ENCODE measurements around the gene NSG1. TPM values are rescaled to one million over a fixed set of nuclear protein-coding genes. Genes with fewer than 3 reads are reported as not detected.

The NSG1 gene
- polyA plus RNA-seq, 1 of the 3 experiments (the other 2 are of a cell fraction), result 11.4 TPM

GRCh38 chr4:4364486-4365208, 22.3 kb upstream of the NSG1 start:
- POLR2A ChIA-PET, result no interaction called here
- Histone ChIP-seq H2AFZ (ENCODE audit: low read depth) (no peak overlapping the region), H3F3A (replicated peaks; ENCODE audit: insufficient read depth) (no peaks in the 10 kb centered on the region), H4K20me1 (ENCODE audit: insufficient read depth) (no peaks in the 10 kb centered on the region), H3K27me3 (ENCODE audit: insufficient read depth) (no peaks in the 10 kb centered on the region; the same call in 1 of the 2 replicates), H3K4me1 (ENCODE audit: control insufficient read depth in 1 of 2, insufficient read depth in 2 of 2, low read depth in 1 of 2, low read length in 1 of 2) (no peaks in the 10 kb centered on the region), H3K4me2 (no peak overlapping the region), H3K36me3 (replicated peaks in 1 of 2; ENCODE audit: control insufficient read depth in 1 of 2, insufficient read depth in 2 of 2, low read length in 1 of 2) (no peaks in the 10 kb centered on the region), H3K27ac (ENCODE audit: low read depth in 2 of 2, low read length in 1 of 2) (no peak overlapping the region), H3K9me2 (no peaks in the 10 kb centered on the region), H3K9ac (no peak overlapping the region), H3K9me3 (no peaks in the 10 kb centered on the region), H3K4me3 (ENCODE audit: low read depth in 2 of 2, low read length in 1 of 2) (no peak overlapping the region), H3K79me2 (ENCODE audit: insufficient read depth) (no peaks in the 10 kb centered on the region)
- no peak for DNase-seq
- CTCF ChIA-PET, result no interaction called here
- TF ChIP-seq GATA2 (CRISPR knock-in tag; IDR thresholded peaks at IDR 0.05), result no peak
- TF ChIP-seq EP300 (IDR thresholded peaks at IDR 0.05; ENCODE audit: borderline replicate concordance in 1 of 2, low read depth in 1 of 2, low read length in 1 of 2), result no peak
- TF ChIP-seq POLR2AphosphoS5 (IDR thresholded peaks at IDR 0.05; ENCODE audit: low read depth, low read length), result no peak
- no peak for TF ChIP-seq MXI1 (IDR thresholded peaks at IDR 0.05; ENCODE audit: low read depth, low read length)
- no peak for TF ChIP-seq RCOR1 (IDR thresholded peaks at IDR 0.05; ENCODE audit: low read length)
- TF ChIP-seq REST (IDR thresholded peaks at IDR 0.05; ENCODE audit: low read depth, low read length), result no peak
- no peak for TF ChIP-seq SMC3 (IDR thresholded peaks at IDR 0.05; ENCODE audit: low read depth, low read length)
- no peak for TF ChIP-seq JUND (IDR thresholded peaks at IDR 0.05)
- no peak for TF ChIP-seq CHD2 (IDR thresholded peaks at IDR 0.05; ENCODE audit: low read length, partially characterized antibody)
- no peak for TF ChIP-seq NRF1 (IDR thresholded peaks at IDR 0.05; ENCODE audit: low read depth, low read length)
- TF ChIP-seq MAX (IDR thresholded peaks at IDR 0.05; ENCODE audit: low read depth), result no peak
- no peak for TF ChIP-seq RFX5 (IDR thresholded peaks at IDR 0.05; ENCODE audit: low read length)
- WGBS (ENCODE audit: low lambda C conversion rate), result 60% methylated on average over 9 of the region's 9 CpGs

- Histone ChIP-seq H3K36me3 (replicated peaks in 1 of 2; ENCODE audit: control insufficient read depth in 1 of 2, insufficient read depth in 2 of 2, low read length in 1 of 2) (no peaks in the 10 kb centered on the region), H3K9me3 (no peaks in the 10 kb centered on the region), H3K4me3 (ENCODE audit: low read depth in 2 of 2, low read length in 1 of 2) (no peak overlapping the region), H3K4me1 (ENCODE audit: control insufficient read depth in 1 of 2, insufficient read depth in 2 of 2, low read depth in 1 of 2, low read length in 1 of 2) (no peaks in the 10 kb centered on the region), H3K9ac (no peak overlapping the region), H3K27me3 (ENCODE audit: insufficient read depth) (no peaks in the 10 kb centered on the region), H3F3A (replicated peaks; ENCODE audit: insufficient read depth) (no peaks in the 10 kb centered on the region), H4K20me1 (ENCODE audit: insufficient read depth) (no peaks in the 10 kb centered on the region), H3K27ac (ENCODE audit: low read depth in 2 of 2, low read length in 1 of 2) (no peak overlapping the region), H3K79me2 (ENCODE audit: insufficient read depth) (no peaks in the 10 kb centered on the region), H3K4me2 (no peak overlapping the region), H2AFZ (ENCODE audit: low read depth) (no peak overlapping the region), H3K9me2 (no peaks in the 10 kb centered on the region)
- ChIA-PET CTCF (no interaction called here), POLR2A (no interaction called here)
- 60% methylated on average over 7 of the region's 11 CpGs for WGBS (ENCODE audit: low lambda C conversion rate)
- no peak for DNase-seq
- TF ChIP-seq SMC3 (IDR thresholded peaks at IDR 0.05; ENCODE audit: low read depth, low read length) (no peak), GATA2 (CRISPR knock-in tag; IDR thresholded peaks at IDR 0.05) (no peak), EP300 (IDR thresholded peaks at IDR 0.05; ENCODE audit: borderline replicate concordance in 1 of 2, low read depth in 1 of 2, low read length in 1 of 2) (no peak), RCOR1 (IDR thresholded peaks at IDR 0.05; ENCODE audit: low read length) (no peak), NRF1 (IDR thresholded peaks at IDR 0.05; ENCODE audit: low read depth, low read length) (no peak), CTCF (IDR thresholded peaks at IDR 0.05) (no peak), MXI1 (IDR thresholded peaks at IDR 0.05; ENCODE audit: low read depth, low read length) (no peak), YY1 (IDR thresholded peaks at IDR 0.05; ENCODE audit: low read depth) (no peak), SIN3A (IDR thresholded peaks at IDR 0.05; ENCODE audit: borderline replicate concordance, low read depth, low read length) (no peak), RAD21 (IDR thresholded peaks at IDR 0.05; ENCODE audit: low read length) (no peak), TCF12 (IDR thresholded peaks at IDR 0.05) (no peak), USF2 (IDR thresholded peaks at IDR 0.05; ENCODE audit: borderline replicate concordance, low read depth, low read length) (no peak), RXRA (IDR thresholded peaks at IDR 0.05; ENCODE audit: borderline replicate concordance, low read depth) (no peak), MAX (IDR thresholded peaks at IDR 0.05; ENCODE audit: low read depth) (no peak)
Measured at GRCh38 chr4:4368809-4369580, 17.9 kb upstream of the NSG1 start.
